GM19455 (cell line): ENCODE results near the gene SAAL1.

Source experiments
- ATAC-seq: cut with Tn5 transposase; IDR thresholded peaks from one replicate; pipeline ENCODE4 v1.9.1; 2021; ENCODE audit not compliant: unreplicated experiment

SAAL1 gene

GRCh38 chr11:18088366-18088765 lies 17.5 kb downstream of the SAAL1 start:
- ATAC-seq = no peak

GRCh38 chr11:18081551-18081950 lies 24.3 kb downstream of the SAAL1 start:
- no peak for ATAC-seq

- no peak for ATAC-seq
Observed at GRCh38 chr11:18080451-18080850, 25.4 kb downstream of the SAAL1 start.

- ATAC-seq = no peak
Observed at GRCh38 chr11:18078909-18079308, 27.0 kb downstream of the SAAL1 start.

GRCh38 chr11:18075444-18075843 lies 30.4 kb downstream of the SAAL1 start:
- no peak for ATAC-seq

- ATAC-seq = no peak
Observed at GRCh38 chr11:18071098-18071705, 34.7 kb downstream of the SAAL1 start.

GRCh38 chr11:18067372-18067771 lies 38.5 kb downstream of the SAAL1 start:
- no peak for ATAC-seq

- ATAC-seq = no peak
Observed at GRCh38 chr11:18066626-18067025, 39.3 kb downstream of the SAAL1 start.

GRCh38 chr11:18065572-18065971 lies 40.3 kb downstream of the SAAL1 start:
- ATAC-seq = no peak

GRCh38 chr11:18064450-18065054 lies 41.3 kb downstream of the SAAL1 start:
- no peak for ATAC-seq

- ATAC-seq = no peak
Observed at GRCh38 chr11:18063862-18064434, 41.9 kb downstream of the SAAL1 start.

GRCh38 chr11:18063125-18063524 lies 42.8 kb downstream of the SAAL1 start:
- ATAC-seq = no peak

GRCh38 chr11:18061351-18061750 lies 44.5 kb downstream of the SAAL1 start:
- no peak for ATAC-seq

- ATAC-seq = no peak
Observed at GRCh38 chr11:18056561-18057181, 49.2 kb downstream of the SAAL1 start.

- no peak for ATAC-seq
Observed at GRCh38 chr11:18054511-18055103, 51.3 kb downstream of the SAAL1 start.

- no peak for ATAC-seq
Observed at GRCh38 chr11:18050848-18051247, 55.0 kb downstream of the SAAL1 start.

GRCh38 chr11:18046116-18046777 lies 59.6 kb downstream of the SAAL1 start, which contains the start of gene TPH1:
TSS of gene TPH1 (minus strand) at chr11:18046269. CDS start at chr11:18040762, 5,507 bp downstream.
- no peak for ATAC-seq

- no peak for ATAC-seq
Observed at GRCh38 chr11:18036456-18036855, 69.4 kb downstream of the SAAL1 start.
